ENCODE results near the gene CPSF3.

The CPSF3 gene

GRCh38 chr2:9474361-9475057, 51.1 kb downstream of the CPSF3 start, which contains the start of gene IAH1:
TSS of gene IAH1 (plus strand) at chr2:9474551. CDS start at chr2:9474567, 16 bp downstream.
- Histone ChIP-seq H3K36me3 (peaks cover 58% of the 10 kb centered on the region), H3K4me3 (peak within 1 kb of the TSS; percentile 80), H4K20me1 (0 out of 2 replicates have a peak, but pooled peaks cover 8% of the 10 kb centered on the region), H3K27ac (peak within 1 kb of the TSS; percentile 91), H3K9me3 (no peaks in the 10 kb centered on the region), H3K4me1 (peaks cover 47% of the 10 kb centered on the region), H3K27me3 (no peaks in the 10 kb centered on the region), H3K4me2 (peak within 1 kb of the TSS; percentile 98), H3K9ac (peak within 1 kb of the TSS; percentile 88)
- TF ChIP-seq Cebpa-rat (IDR thresholded peaks at IDR 0.05), result no peak

GRCh38 chr2:9477914-9478313, 54.5 kb downstream of the CPSF3 start:
- peaks cover 58% of the 10 kb centered on the region for H3K36me3 ChIP-seq

DNA sequence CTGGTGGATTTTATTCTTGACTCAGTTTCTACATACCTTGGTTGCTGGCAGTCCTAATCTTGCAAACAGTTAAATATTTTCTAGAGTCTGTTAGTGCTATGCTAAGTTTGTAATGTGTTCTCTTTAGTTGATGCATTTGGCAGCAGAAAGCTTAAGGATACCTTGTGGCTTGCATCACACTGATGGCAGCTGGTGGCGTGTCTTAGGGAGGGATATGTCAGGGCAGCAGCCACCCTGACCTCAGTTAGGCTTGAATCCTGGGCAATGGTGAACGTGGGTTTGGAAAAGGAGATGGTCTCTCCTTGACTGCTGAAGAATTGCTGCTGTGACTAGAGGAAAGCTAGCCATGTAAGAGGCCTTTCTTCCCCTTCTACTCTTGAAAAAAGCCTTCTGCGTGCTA, 55.1 kb downstream of the CPSF3 start:
- H3K4me3 ChIP-seq, result no peak overlapping the region
- peaks cover 59% of the 10 kb centered on the region for H3K36me3 ChIP-seq
- H4K20me1 ChIP-seq, result peaks cover 43% of the 10 kb centered on the region
- TF ChIP-seq Cebpa-rat (IDR thresholded peaks at IDR 0.05), result no peak
- H3K9me3 ChIP-seq, result no peaks in the 10 kb centered on the region
- H3K4me1 ChIP-seq, result peaks cover 37% of the 10 kb centered on the region
- H3K27me3 ChIP-seq, result no peaks in the 10 kb centered on the region
- H3K4me2 ChIP-seq, result no peak overlapping the region
- no peak overlapping the region for H3K27ac ChIP-seq
- no peak overlapping the region for H3K9ac ChIP-seq

More at GRCh38 chr2:9477914-9478313, 54.5 kb downstream of the CPSF3 start:
- Histone ChIP-seq H3K4me3 (no peak overlapping the region), H3K9me3 (no peaks in the 10 kb centered on the region), H3K27me3 (no peaks in the 10 kb centered on the region), H3K4me1 (peaks cover 43% of the 10 kb centered on the region), H4K20me1 (peaks cover 37% of the 10 kb centered on the region), H3K27ac (no peak overlapping the region), H3K9ac (no peak overlapping the region), H3K4me2 (no peak overlapping the region)
- no peak for TF ChIP-seq Cebpa-rat (IDR thresholded peaks at IDR 0.05)

GRCh38 chr2:9480157-9480556, 56.7 kb downstream of the CPSF3 start:
- H3K36me3 ChIP-seq, result peaks cover 76% of the 10 kb centered on the region
- H3K9ac ChIP-seq, result no peak overlapping the region
- no peaks in the 10 kb centered on the region for H3K9me3 ChIP-seq
- H3K27me3 ChIP-seq, result no peaks in the 10 kb centered on the region
- no peak for TF ChIP-seq Cebpa-rat (IDR thresholded peaks at IDR 0.05)
- no peak overlapping the region for H3K4me3 ChIP-seq
- H3K4me2 ChIP-seq, result no peak overlapping the region
- H4K20me1 ChIP-seq, result peaks cover 54% of the 10 kb centered on the region
- H3K27ac ChIP-seq, result no peak overlapping the region
- peaks cover 28% of the 10 kb centered on the region for H3K4me1 ChIP-seq

DNA sequence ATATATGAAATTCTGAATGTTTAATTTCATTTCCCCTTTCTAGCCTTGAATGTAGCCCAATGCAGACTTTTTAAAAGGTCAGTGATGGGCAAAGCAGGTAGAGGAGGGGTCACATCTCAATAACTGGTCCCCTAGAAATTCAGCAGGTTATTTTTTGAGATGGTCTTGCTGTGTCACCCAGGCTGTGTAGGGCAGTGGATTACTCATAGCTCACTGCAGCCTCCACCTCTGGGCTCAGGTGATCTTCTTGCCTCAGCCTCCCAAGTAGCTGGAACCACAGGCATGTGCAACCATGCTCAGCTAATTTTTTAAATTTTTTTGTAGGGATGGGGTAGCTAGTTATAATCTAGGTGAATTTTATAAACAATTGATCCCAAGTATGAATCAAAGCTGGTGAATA, 59.7 kb downstream of the CPSF3 start:
- Histone ChIP-seq H3K4me2 (no peak overlapping the region), H4K20me1 (peaks cover 62% of the 10 kb centered on the region), H3K9me3 (no peaks in the 10 kb centered on the region), H3K4me1 (peaks cover 7% of the 10 kb centered on the region), H3K9ac (no peak overlapping the region), H3K36me3 (peaks cover 93% of the 10 kb centered on the region), H3K27me3 (no peaks in the 10 kb centered on the region), H3K27ac (no peak overlapping the region), H3K4me3 (no peak overlapping the region)
- TF ChIP-seq Cebpa-rat (IDR thresholded peaks at IDR 0.05), result no peak

GRCh38 chr2:9484533-9484932, 61.1 kb downstream of the CPSF3 start:
- H3K36me3 ChIP-seq, result peaks cover 98% of the 10 kb centered on the region
- H3K4me1 ChIP-seq, result peaks cover 7% of the 10 kb centered on the region
- peaks cover 63% of the 10 kb centered on the region for H4K20me1 ChIP-seq
- H3K4me2 ChIP-seq, result no peak overlapping the region
- no peak overlapping the region for H3K4me3 ChIP-seq
- H3K27ac ChIP-seq, result no peak overlapping the region
- H3K9me3 ChIP-seq, result no peaks in the 10 kb centered on the region
- H3K9ac ChIP-seq, result no peak overlapping the region
- H3K27me3 ChIP-seq, result no peaks in the 10 kb centered on the region
- TF ChIP-seq Cebpa-rat (IDR thresholded peaks at IDR 0.05), result no peak

DNA sequence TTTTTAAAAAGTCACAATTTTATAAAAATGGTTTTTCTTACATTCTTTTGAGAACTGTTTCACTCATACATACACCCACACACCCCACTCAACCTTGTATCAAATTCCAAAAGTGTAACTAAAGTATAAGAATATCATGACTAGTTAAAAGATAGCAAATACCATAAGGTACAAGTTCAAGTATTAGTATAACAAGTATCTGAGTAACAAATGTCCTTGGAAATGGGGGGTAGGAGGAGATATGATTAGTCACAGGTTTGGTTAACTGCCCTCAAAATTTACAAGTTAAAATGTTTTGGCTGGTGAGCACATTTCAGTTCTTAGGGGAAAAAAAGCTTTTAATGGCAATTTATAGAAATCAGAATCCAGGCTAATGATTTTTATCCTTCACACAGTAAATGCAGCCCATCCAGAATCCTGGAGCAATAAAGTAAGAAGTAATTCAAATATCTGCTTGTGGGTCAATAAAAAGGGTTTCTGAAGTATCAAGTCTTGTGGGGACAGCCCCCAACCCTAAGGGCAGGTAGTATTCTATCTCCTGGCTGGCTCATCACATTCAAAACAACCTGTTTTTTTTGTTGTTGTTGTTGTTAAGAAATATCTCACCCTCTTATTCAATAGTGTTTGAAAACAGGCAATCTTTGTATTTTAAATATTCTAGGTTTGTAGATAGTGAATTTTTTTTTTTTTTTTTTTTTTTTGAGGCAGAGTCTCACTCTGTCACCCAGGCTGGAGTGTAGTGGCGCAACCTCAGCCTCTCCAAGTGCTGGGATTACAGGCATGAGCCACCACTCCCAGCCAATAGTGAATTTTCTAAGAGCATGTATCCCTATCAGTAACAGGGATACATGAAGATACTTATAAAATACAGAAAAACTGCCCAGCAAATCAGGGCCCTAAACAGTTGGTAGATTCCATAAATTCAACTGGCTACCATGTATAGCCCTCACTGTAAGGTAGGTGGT, 65.4 kb downstream of the CPSF3 start:
- Histone ChIP-seq H3K27ac (no peak overlapping the region), H4K20me1 (peaks cover 52% of the 10 kb centered on the region), H3K9ac (no peak overlapping the region), H3K36me3 (peaks cover 100% of the 10 kb centered on the region), H3K4me2 (no peak overlapping the region), H3K9me3 (no peaks in the 10 kb centered on the region), H3K4me1 (no peaks in the 10 kb centered on the region), H3K27me3 (no peaks in the 10 kb centered on the region), H3K4me3 (no peak overlapping the region)
- TF ChIP-seq Cebpa-rat (IDR thresholded peaks at IDR 0.05), result no peak

DNA sequence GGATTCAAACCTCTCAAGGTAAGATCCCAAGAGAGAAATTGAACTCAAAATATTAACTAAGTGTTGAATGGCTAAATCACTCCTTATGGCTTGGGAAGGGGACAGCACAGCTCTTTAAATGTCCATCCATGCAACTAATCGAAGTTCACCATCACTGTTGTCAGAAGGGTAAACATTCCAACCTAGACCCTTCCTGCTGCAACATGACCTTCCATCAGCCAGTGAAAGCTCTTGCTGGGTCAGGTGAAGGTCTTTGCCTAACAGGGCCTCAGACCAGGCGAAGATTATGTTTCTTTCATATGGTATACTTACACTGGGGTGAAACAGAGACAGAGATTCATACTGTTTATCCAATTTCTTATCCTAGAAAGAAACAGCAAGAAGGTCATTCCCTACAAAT, 67.3 kb downstream of the CPSF3 start:
- H3K36me3 ChIP-seq, result peaks cover 100% of the 10 kb centered on the region

GRCh38 chr2:9492927-9493326, 69.5 kb downstream of the CPSF3 start:
- H3K36me3 ChIP-seq, result peaks cover 100% of the 10 kb centered on the region
- no peaks in the 10 kb centered on the region for H3K4me1 ChIP-seq
- no peak overlapping the region for H3K9ac ChIP-seq
- H3K4me3 ChIP-seq, result no peak overlapping the region
- no peak overlapping the region for H3K27ac ChIP-seq
- no peaks in the 10 kb centered on the region for H3K9me3 ChIP-seq
- no peak for TF ChIP-seq Cebpa-rat (IDR thresholded peaks at IDR 0.05)
- H3K4me2 ChIP-seq, result no peak overlapping the region
- peaks cover 42% of the 10 kb centered on the region for H4K20me1 ChIP-seq
- H3K27me3 ChIP-seq, result no peaks in the 10 kb centered on the region

More for the DNA sequence above, 67.3 kb downstream of the CPSF3 start:
- Histone ChIP-seq H3K9ac (no peak overlapping the region), H3K4me2 (no peak overlapping the region), H4K20me1 (peaks cover 50% of the 10 kb centered on the region), H3K27ac (no peak overlapping the region), H3K27me3 (no peaks in the 10 kb centered on the region), H3K4me3 (no peak overlapping the region), H3K9me3 (no peaks in the 10 kb centered on the region), H3K4me1 (no peaks in the 10 kb centered on the region)
- no peak for TF ChIP-seq Cebpa-rat (IDR thresholded peaks at IDR 0.05)

- H3K27ac ChIP-seq, result no peak overlapping the region
- H3K9ac ChIP-seq, result no peak overlapping the region
- no peaks in the 10 kb centered on the region for H3K9me3 ChIP-seq
- no peak overlapping the region for H3K4me3 ChIP-seq
- no peak for TF ChIP-seq Cebpa-rat (IDR thresholded peaks at IDR 0.05)
- H3K4me1 ChIP-seq, result no peaks in the 10 kb centered on the region
- H3K36me3 ChIP-seq, result peaks cover 100% of the 10 kb centered on the region
- H3K4me2 ChIP-seq, result no peak overlapping the region
- no peaks in the 10 kb centered on the region for H3K27me3 ChIP-seq
- H4K20me1 ChIP-seq, result peaks cover 42% of the 10 kb centered on the region
These were observed 70.0 kb downstream of the CPSF3 start for GRCh38 chr2:9493478-9493877.

Measured in BLaER1 (cell line).